Inferior parietal cortex (tissue), 1 donor: ENCODE results near the gene STK32B.
"Not testable (repeated sequence)": the region's sequence is repeated elsewhere in the genome, so short reads cannot be mapped to it uniquely, and the experiment has no call there.

ENCODE experiments used
- DNase-seq: peaks from one replicate; pipeline ENCODE4 v3.0.0-alpha.2; 2016; ENCODE audit errors: extremely low spot score

The STK32B gene

DNA sequence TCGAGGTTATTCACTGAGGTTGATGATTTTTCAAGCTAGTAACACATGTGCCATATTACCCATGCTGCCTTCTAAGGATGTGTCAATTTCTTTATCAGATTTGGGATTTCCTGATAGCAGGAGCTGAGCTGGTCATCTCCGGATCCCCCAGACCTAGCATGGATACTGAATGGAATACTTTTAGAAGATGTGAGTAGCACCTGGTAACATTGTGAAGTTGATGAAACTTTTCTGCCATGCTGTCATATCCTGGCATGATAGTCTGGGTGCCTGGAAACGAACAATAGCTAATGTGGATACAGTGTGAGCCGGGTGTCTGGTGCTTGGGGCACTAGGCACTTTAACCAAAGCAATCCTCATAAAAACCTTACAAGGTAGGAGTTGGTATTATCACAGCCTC, 21.1 kb upstream of the STK32B start:
- no peak for DNase-seq

DNA sequence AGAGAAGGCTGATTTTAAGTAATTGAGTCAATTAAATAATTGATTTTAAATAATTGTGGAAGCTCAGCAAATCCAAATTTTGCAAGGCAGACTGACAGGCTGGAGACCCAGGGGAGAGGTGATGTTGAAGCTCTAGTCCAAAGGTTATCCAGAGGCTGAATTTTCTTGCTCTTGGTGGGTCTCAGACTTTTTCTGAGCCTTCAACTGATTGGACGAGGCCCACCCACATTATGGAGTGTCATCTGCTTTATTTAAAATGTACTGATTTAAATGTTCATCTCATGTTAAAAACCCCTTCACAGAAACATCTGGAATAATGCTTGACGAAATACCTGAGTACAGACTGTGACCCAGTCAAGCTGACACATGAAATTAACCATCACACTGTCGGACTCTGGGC, 20.4 kb upstream of the STK32B start:
- DNase-seq: no peak

DNA sequence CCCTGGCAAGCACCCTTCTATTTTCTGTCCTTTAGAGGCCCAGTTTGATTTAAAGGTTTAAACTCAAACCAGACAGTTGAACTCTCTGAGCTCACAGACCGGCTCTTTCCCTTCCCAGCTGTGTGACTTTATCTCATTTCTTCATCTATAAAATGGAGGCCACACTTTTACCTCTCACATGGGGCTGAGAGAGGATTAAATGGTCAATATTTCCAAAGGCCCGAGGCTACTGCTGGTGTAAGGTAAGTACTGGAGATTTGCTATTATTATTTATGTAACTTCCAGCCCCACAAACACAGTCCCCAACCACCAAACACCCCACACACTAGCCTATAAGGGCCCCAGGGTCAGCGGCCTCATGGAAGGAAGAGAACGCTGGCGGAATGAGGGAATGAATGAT, 18.5 kb upstream of the STK32B start:
- no peak for DNase-seq

DNA sequence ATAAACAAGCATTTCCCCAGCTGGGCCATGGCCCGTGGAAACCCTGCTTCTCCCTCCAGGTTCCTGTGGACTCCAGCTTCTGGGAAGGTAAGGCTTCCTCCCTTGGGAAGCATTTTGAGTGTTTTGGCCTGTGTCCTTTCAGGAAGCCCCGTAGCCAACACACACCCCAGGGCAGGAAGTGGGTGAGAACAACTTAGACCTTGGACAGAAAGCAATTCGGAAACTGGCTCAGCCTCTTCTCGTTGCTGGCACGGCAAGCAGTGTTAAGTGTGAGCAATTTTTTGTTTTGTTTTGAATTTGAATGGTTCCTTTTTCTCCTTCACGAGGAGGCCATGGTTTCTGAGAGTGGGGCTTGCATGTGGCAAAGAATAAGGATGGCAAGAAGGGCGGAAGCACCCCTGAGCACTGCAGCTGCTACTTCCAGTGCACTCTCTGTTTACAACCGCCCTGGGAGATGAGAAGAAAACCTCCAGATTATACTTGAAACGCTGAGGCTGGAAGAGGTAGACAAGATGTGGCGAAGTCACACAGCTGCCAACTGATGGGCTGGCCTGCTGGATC, 17.9 kb upstream of the STK32B start:
- DNase-seq: no peak

DNA sequence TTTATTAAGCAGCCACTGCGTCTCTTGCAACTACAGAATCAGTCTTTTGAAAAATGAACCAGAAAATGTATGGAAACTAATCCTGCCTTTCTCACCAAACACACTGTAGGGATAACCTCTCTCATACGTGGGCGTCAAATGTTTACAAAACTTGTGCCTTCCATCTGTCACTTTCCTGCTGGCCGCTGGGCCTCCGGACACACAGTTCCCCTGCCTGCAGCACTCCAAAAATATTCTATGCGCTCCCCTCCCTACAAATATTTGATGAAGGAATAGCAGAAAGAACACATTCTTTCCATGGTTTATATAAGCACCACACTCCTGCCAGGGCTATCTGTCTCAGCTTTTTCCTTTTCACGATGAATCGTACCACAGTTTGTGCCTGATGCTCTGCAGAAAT, 17.1 kb upstream of the STK32B start:
- no peak for DNase-seq

DNA sequence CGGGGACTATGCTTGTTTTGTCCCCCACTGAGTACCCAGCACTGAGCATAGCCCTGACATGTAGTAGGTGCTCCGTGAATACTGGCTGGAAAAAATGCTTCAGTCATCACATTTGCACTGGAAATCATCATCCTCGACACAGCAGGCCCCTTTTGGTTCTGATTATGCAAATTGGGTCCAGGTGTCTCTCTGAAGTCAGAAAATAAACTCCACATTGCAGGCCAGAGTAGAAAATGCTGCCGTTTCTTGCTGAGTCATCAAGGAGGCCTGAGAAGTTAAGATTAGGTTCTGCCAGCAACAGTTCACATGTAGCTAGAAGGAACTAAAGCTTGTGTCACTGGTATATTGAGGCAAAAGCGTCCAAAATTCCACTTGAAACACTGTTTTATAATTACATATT, 15.0 kb upstream of the STK32B start:
- no peak for DNase-seq

DNA sequence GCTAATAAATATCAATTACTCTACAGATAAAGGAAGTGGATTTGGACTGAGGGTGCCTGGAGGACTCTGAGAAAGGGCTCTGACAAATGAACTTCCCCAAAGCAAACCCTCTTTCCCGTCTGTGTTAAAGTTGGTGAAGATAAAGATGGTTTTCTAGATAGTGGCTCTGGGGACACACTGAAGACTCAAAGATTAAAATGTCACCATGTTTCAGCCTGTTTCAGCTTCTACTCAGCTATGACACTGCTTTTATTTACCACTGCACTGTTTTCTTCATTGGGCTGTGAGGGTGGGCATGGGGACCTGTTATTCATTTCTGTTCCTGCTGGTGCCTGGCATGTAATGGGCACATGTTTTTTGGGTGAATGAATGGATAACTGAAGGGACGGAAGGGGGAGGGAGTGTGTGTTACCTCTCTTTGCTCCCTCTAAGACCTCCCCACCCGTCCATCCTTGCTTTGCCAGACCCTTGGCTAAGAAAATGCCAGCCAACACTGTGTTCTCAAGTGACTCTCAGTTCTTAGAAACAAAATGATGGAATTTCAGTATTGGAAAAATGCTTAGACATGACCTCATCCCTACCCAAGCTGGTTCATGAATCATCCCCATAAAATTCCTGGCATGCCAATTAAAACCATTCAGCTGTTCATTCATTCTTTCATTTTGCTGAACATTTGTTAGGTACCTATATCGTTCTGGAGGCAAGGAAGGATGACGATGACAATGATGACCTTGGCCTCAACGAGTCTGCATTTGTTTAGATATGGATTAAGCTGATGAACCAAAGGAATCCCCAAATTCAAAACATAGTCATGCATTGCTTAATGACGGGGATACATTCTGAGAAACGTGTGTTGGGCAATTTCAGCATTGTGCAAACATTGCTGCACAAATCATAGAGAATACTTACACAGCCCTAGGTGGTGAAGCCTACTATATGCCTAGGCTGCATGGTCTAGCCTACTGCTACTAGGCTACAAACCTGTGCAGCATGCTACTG, 13.4 kb upstream of the STK32B start:
- DNase-seq: no peak

DNA sequence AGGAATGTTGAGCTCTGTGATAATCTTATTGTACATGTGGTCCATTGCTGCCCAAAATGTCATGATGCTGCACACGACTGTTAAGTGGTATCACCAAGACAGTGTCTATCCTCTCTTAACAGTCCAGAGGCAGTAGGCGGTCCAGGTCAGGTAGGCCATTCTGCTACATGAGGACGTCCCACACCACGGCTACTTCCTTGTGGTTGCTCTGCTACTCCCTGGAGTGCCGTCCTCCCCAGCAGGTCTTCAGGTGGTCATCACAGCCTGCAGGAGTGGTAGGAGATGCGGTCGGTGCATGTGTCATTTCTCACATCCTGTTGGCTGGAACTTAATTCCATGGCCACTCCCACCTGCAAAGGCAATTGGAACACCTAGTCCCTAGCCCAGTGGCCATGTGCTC, 11.5 kb upstream of the STK32B start:
- no peak for DNase-seq

DNA sequence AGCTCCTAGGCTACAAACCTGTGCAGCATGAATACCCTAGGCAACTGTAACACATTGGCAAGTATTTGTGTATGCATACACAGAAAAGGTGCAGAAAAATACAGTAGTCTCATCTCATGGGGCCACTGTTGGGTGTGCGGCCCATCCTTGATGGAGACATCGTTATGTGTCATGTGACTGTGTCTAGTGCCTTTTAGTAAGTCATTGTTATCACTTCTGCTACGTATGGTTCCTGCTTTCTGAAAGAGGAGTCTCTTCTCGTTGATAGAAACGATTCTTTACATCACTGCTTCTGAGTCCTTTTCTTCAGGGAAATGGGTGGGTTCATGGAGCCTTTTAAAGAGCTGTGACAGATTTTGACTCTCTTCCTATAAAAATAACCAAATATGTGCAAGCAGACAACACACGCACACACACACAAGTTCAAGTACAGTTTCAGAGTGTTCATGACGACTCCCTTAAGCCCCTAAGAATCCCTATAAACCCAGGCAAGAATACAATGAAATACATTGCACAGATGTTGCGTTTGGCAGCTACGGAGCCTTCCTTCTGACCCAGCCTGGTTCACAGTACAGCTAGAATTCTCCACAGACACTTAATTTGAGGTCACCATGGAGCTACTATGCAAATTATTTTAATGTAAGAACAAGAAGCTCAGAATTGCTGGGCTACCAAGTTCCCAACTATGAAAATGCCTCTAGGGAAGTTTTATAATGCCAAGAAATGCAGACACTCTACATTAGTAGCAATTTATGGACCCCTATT, 10.2 kb upstream of the STK32B start:
- no peak for DNase-seq

DNA sequence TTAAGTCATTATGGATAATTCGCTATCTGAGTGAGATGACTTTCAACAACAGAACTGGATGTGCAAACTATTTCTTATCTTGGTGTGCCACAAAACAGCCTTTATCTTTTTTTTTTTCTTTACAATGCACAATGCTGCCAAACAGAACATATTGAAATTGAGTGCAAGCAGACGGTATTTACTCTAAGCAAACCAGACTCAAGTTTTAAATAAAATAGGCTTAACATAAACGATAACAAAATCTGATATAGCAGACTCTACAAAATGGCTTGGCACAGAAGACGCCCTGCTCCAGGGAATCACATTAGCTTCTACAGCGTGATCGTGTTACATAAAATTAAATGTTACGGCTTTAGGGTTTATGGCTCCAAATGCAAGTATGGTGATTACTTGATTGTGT, 9.6 kb upstream of the STK32B start:
- no peak for DNase-seq

DNA sequence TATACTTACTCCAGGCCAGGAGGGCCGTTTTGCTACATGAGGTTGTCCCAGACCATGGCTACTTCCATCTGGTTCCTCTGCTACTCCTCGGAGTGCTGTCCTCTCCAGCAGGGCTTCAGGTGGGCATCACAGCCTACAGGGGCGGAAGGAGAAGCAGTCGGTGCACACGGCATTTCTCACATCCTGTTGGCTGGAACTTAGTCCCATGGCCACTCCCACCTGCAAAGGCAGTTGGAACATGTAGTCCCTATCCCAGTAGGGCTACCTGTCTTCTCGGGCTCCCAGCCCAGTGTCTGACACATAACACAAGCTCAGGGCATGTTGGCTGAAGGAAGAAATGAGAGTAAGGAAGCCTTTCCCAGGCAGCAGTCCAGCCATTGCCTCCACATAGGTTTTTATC, 7.7 kb upstream of the STK32B start:
- no peak for DNase-seq

DNA sequence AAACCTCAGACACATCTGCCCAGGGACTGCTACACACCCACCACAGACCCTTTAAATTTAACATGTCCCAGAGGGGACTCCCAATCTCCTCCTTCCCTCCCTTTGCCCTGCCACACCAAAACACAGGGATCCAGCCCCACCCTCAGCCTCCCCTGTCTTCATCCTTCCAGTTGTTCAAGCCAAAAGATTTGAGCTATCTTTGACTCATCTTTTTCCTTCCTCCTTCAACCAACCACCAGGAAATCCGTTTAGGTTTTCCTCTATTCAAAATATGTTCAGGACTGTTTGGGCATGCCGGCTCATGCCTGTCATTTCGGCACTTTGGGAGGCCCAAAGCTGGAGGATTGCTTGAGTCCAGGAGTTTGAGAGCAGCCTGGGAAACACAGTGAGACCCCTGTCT, 6.9 kb upstream of the STK32B start:
- no peak for DNase-seq

DNA sequence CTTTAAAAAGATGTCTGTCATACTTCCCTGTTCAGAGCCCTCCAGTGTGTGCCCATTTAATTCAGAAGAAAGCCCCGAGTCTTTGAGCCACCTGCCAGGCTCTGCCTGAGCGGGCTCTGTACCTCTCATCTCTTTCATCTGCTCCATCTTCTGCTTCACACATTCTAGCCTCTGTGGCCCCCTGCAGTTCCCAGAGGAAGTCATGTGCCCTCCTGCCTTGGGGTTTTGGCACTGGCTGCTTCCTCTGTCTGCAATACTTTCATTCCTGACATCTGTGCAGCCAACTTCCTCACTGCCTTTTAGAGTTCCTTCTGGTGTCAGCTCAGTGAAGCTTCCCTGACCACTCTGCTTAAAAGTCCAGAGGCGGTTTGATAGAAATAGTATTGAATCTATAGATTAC, 6.2 kb upstream of the STK32B start:
- DNase-seq: no peak

DNA sequence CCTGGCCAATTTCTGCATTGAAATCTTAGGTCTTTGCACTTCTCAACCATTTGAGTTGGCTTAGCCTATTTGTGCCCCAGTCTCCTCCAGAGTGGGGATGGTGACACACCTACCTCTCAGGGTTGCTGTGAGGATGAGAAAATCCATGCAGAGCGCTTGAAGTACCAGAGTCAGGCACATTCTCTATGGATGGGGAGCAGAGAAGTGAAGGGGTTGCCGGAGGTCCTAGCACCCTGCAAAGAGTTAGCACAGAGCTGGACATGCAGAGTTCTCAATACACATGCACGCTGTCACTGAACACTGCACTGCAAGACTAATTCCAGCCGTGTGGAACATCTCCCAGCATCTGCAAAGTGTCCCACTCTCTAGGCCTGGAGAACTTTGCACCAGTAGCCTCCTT, 2.6 kb upstream of the STK32B start:
- DNase-seq: no peak

DNA sequence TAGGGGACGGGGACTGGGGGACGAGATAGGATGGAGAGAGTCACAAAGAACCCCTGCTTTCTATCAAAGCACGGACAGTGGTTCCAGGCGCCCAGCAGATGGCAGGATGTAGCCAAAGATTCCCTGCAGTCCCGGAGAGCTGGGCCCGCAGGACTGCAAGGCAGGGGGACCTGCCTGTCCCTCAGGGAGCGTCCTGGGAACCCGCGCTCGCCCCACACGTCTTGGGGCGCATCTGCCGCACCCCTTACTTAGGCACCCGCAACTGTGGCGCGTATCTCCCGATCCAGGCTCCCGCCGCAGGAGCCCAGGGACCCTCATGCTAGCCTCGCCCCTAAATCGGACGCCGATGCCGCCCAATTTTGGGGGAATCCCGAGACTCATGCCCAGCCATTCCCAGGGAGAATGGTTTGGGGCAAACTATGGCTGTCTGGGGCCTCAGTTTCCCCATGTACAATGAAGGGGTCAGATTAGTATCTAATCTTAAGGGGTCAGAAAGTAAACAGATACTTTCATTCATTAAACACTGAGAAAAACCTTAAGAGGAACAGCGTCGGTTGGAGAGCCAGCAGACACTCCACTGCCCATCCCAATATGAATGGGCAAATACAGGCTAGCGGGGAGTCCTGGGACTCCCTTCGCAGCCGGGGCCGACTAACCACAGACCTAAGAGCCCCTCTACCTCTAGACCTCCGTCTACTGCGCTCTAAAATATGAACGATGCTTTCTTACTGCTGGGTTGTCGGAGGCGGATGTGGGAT, 581 bp upstream of the STK32B start:
- peak; percentile 82 for DNase-seq

DNA sequence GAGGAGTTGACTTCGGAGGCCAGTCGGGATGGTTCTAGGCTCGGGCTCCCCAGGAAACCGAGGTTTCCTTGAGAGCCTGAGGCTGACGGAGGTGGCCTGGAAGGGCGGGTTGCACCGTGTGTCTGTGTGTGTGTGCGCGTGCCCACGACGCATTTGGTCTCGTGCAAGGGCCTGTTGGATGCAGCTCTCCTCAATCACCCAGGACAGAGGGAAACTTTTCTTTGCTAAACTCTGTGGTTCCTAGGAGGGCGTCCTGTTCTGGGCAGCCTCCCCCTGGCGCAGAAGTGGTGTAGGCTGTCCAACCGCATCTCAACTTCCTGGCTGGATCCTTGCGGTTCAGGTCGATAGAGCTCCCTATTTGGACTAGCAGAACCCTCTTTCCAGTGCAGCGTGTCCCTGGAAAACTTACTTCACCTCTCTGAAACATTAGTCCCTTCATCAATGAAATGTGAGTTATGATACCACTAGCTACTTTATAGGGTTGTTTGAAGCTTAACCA, 973 bp downstream of the STK32B start:
- DNase-seq: no peak

DNA sequence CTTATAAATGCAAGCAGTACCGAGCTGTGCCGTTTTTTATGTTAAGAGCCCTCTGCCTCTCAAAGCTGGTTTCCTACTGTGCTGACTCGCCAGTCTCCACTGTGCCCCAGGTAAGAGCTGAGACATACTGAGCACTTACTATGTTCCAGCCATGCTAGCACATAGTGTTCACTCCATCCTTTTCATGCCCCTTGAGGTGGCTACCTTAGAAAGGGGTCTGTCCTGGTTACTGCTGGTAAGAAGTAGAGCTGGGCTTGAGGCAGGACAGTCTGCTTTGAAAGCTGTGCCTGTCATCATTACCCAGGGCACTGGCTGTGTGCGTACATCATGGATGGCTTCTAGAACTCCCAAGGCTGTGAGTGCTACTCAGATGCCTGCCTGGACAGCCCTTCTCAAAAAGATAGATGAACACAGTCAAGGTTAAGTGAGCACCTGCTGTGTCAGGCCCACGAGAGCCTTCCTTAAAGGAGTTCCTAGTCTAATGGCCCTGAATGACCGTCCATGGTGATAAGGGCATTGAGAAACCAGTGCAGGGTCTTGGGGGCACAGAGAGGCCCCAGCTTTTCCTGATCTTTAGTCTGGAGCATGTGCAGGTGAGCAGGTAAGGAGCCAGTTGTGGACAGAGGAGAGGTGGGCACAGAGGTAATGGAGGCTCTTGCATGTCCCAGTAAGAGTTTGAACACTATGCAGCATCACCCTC, 1.6 kb downstream of the STK32B start:
- no peak for DNase-seq

DNA sequence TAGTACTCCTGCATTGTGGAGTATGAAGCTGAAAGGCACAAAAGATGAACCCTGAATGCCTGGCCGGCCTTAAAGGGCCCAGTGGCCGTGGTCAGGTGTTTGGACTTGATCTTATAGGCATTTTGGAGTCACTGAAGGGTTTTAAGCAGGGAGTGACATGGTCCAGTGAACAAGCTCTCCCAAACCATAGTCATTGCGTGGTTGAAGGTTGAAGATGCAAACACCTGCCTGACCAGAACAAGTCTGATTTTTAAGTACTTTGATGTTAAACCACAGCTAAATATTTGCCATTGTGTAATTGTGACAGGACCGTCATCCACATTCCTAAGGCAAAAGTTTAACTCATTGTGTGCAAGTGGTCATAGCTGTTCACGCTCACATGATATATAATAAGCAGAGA, 3.3 kb downstream of the STK32B start:
- no peak for DNase-seq

DNA sequence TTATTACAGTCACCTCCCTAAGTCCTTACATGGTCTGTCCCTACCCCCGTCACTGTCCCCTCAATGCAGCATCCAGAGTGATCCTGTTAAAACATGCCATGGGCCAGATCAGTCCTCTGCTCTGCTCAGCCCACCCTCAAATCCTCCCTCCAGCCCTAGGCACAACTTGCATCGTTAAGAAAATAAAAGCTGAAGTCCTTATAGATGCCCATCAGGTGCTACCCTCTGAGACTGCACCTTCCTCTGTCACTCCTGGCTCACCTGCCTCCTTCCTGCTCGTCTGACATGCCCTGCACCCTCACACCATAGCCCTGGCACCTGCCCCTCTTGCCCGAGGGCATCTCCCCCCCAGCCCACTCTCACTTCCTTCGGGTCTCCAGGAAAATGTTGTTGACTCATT, 4.1 kb downstream of the STK32B start:
- no peak for DNase-seq

DNA sequence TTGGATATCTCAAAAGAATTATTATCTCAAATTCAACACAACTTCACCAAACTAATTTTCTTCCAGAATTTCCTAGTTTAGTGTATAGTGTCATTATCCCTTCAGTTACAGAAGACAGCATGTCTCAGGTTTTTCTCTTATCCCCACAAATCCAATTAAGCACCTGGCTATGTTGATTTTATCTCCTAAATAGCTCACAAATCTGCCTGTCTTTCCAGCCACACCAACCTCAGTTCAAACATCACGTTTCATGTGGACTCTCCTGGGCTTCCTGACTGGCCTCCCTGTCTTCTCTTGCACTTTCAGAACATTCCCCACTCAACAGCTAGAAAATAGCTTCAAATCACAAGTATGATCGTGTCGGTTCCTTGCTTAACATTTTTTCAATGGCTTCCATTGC, 14.8 kb downstream of the STK32B start:
- DNase-seq: no peak

DNA sequence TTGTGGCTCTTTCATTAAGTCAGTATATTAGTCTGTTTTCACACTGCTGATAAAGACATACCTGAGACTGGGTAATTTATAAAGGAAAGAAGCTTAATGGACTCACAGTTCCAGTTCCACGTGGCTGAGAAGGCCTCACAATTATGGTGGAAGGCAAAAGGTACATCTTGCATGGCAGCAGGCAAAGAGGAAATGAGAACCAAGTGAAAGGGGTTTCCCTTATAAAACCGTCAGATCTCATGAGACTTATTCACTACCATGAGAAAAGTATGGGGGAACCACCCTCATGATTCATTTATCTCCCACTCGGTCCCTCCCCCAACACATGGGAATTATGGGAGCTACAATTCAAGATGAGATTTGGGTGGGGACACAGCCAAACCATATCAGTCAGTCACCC, 15.7 kb downstream of the STK32B start:
- DNase-seq: not testable (repeated sequence)
